RKO (cell line): Measurements from ENCODE around the gene TMEM184A.

Source experiments
- DNase-seq: peaks from one replicate; pipeline ENCODE4 v3.0.0-alpha.2; 2016; ENCODE audit warnings: low spot score

The TMEM184A gene

GRCh38 chr7:1539181-1539881 lies 16.7 kb downstream of the TMEM184A start:
- no peak for DNase-seq

DNA sequence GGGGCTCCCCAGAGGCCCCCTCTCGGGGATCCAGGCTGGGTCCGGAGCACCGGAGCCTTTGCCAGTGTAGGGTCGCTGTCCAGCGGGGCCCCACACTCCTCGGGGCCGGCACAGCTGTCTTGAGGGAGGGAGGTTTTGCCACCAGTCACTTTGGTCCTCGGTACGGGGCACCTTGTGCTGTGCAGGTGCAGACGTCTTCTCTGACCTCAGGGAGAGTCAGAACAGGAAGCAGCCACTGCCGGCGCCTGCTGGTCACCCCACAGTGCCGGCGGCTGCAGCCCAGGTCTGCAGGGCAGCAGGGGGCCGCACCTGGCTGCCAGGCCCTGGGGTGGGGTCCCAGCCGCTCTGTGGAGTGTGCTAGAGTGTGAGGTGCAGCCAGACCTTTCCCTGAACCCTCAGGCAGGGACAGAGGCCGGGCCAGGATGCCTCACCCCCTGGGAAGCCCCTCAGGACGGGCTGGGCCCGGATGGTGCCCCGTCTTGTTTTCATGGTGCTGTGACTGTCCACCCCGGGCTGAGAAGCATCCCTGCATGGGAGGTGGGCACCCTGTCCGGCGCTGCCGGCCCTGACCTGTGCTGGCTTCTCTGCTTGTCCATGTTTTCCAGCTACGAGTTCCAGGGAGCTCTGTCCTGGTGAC lies 17.3 kb downstream of the TMEM184A start:
- DNase-seq, result no peak

- DNase-seq, result peak; percentile 29
Observed at GRCh38 chr7:1537535-1538412, 18.2 kb downstream of the TMEM184A start.

GRCh38 chr7:1536743-1537534 lies 19.1 kb downstream of the TMEM184A start:
- DNase-seq, result peak; percentile 95

GRCh38 chr7:1536455-1536742 lies 19.6 kb downstream of the TMEM184A start:
- no peak for DNase-seq

- no peak for DNase-seq
Observed at GRCh38 chr7:1535701-1536454, 20.1 kb downstream of the TMEM184A start.

DNA sequence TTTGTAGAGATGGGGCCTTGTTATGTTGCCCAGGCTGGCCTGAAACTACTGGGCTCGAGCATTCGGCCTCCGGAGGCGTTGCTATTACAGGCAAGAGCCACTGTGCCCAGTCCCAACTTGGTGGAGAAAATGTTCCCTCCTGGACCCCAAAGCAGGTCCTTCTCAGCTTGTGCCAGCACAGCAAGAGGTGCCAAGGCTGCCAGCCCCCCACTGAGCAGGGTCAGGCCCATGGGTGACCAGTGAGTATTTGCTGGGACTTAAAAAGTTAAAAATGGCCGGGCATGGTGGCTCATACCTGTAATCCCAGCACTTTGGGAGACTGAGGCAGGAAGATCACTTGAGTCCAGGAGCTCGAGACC lies 20.9 kb downstream of the TMEM184A start:
- DNase-seq, result no peak

- no peak for DNase-seq
Observed at GRCh38 chr7:1534330-1535099, 21.5 kb downstream of the TMEM184A start.

DNA sequence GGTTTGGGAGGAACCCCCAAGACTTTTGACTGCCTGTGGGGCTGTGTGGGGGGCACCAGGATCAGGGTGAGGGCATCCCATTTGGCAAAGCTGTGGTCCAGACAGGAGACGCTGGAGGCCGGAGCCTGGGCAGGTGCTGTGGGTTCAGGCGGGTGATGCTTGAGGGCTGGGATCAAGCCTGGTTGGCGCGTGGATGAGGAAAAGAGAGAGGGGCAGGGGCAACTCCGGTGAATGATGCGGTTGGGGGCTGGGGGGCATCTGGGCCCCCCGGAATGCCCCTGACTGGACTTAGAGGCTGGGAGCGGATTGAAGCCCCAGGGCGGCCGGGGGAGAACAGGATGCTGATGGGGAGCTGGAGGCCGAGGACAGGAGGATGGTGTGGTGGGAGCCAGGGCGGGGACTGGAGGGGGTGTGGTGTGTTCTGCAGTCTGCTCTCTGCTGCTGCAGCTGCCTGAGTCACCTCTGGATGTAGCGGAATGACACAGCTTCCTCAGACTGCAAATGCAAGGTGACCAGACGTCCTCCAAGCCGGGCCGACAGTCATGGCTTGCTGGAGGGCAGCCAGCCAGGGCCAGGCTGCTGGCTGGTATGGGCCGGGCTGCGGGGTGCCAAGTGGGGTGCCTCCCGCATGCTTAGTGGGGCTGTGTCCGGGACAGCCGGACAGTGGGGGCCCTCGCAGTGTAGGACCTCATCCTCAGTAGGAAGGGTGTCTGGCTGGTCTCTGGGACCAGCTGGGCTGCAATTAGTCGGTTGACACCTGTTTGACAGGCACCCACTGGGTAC lies 22.3 kb downstream of the TMEM184A start:
- peak; percentile 97 for DNase-seq

GRCh38 chr7:1533255-1533546 lies 22.8 kb downstream of the TMEM184A start:
- no peak for DNase-seq

GRCh38 chr7:1532456-1533254 lies 23.4 kb downstream of the TMEM184A start:
- DNase-seq, result peak; percentile 97

- DNase-seq, result no peak
Observed at GRCh38 chr7:1531979-1532455, 24.0 kb downstream of the TMEM184A start.

- DNase-seq, result peak; percentile 47
Observed at GRCh38 chr7:1531263-1531978, 24.6 kb downstream of the TMEM184A start.

- DNase-seq, result no peak
Observed at GRCh38 chr7:1530946-1531262, 25.1 kb downstream of the TMEM184A start.

DNA sequence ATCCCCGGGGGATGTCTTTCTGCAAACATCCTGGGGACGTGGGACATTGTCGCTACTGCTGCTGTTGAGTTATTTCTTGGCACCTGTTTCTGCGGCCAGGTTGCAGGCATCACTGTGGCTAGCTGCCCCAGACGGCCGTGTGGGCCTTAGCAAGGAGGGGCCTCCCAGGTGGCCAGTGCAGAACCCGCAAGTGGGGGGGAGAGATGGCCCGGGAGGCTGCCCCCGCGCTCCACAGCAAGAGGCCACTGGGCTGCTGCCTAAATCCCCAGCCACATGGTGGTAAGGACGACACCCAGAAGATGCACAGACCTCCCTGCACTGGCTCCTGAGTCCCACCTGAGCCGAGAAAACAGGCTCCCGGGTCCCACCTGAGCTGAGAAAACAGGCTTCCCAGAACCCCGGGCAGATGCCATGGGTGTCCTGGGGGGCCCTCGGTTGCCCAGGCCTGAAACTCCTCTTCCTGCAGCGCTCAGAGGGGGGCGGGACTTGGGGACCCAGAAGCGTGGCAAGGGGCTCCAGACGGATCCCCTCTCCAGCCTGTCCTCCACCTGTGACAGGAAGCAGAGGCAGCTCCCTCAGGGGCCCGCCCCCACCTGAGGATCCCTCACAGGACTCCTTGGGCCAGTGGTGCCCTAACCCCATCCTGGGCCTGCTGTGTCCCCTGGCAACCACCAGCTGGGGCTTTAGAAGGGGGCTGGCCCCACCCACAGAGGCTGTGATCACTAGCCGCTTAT lies 26.5 kb downstream of the TMEM184A start:
- DNase-seq, result no peak

GRCh38 chr7:1526271-1526754 lies 29.7 kb downstream of the TMEM184A start:
- no peak for DNase-seq

DNA sequence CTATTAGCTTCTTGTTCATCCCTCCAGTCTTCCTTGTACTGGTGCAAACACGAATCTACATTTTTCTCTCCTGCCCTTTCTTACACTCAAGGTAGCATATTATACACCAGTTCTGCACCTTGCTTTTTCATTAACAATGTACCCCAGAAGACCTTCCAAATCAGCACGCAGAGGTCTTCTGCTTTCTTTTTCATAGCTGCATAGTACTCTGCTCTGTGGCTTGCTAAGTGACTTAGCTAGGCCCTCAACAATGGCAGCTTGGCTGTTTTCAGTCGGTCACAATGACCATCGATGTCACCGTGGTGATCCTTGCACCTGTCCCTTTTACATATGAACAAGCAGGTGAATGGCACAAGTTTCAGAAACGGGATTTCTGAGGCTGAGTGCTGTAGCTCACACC lies 30.6 kb downstream of the TMEM184A start:
- DNase-seq, result no peak

- DNase-seq, result no peak
Observed at GRCh38 chr7:1523844-1524243, 32.2 kb downstream of the TMEM184A start.
